HepG2 (cell line): ENCODE measurements around the gene ZC3H4. TPM values are rescaled to one million over a fixed set of nuclear protein-coding genes. Genes with fewer than 3 reads are reported as not detected.

Source experiments
- ATAC-seq: fragments of 200-7000 bp; cut with Tn5 transposase; 3 replicates; pipeline ENCODE4 v1.9.1; 2020; ENCODE audit warnings: mild to moderate bottlenecking, moderate library complexity
- BruUV-seq: library from RNA; stranded (reverse); fragments of 400-500 nt; replicated peaks from 2 replicates; lab custom pipeline; 2021; lab: Mats Ljungman, UMichigan
- CTCF ChIA-PET: fragments of 300-600 bp; formaldehyde crosslinking; extraction: SDS; loops from one replicate; lab custom pipeline; 2021; ENCODE audit warnings: low total read pairs, inconsistent platforms, low intra/inter-chr PET ratio; lab: Yijun Ruan, JAX
- POLR2A ChIA-PET: fragments of 350-600 bp; sonication (Branson Sonifier 250); formaldehyde crosslinking; loops from one replicate; lab custom pipeline; 2020; ENCODE audit warnings: antibody characterized with exemption, inconsistent platforms; lab: Yijun Ruan, JAX
- DNase-seq: peaks from one replicate; pipeline ENCODE4 v3.0.0-alpha.2; 2015; ENCODE audit warnings: low spot score
- FAIRE-seq: peaks from 3 replicates; lab custom pipeline; 2011; peaks lifted over from hg19 to GRCh38; lab: Jason Lieb, UNC
- H2AFZ ChIP-seq: one replicate; pipeline ENCODE4 v1.6.1; 2011; ENCODE audit warnings: low read length, inconsistent platforms
- H3K27ac ChIP-seq: fragments of 300-600 bp; 3 replicates; pipeline ENCODE4 v1.8.0; 2011; ENCODE audit warnings: mixed run types, mild to moderate bottlenecking, mixed read lengths, low read length, inconsistent platforms; ENCODE audit not compliant: insufficient read depth; ENCODE audit errors: extremely low read length
- H3K27me3 ChIP-seq, 2 experiments: fragments of 200-600 bp in 1 of 2; 2 replicates in 1 of 2; 3 replicates in 1 of 2; pipeline versions ENCODE4 v1.6.0 to v1.8.0; 2011; ENCODE audit warnings: low read length in 2 of 2, mild to moderate bottlenecking in 2 of 2, moderate library complexity in 2 of 2, inconsistent platforms in 1 of 2; ENCODE audit not compliant: insufficient read depth in 2 of 2, control insufficient read depth in 1 of 2
- H3K36me3 ChIP-seq, 2 experiments: fragments of 200-600 bp in 1 of 2; replicated peaks in 1 of 2; 2 replicates in 1 of 2; 3 replicates in 1 of 2; pipeline versions ENCODE4 v1.5.1 to v1.8.0; 2011; ENCODE audit warnings: low read length in 2 of 2, inconsistent platforms in 1 of 2; ENCODE audit not compliant: insufficient read depth in 2 of 2, control insufficient read depth in 1 of 2
- H3K4me1 ChIP-seq: 2 replicates; pipeline ENCODE4 v1.5.1; 2012; ENCODE audit warnings: low read length, inconsistent platforms; ENCODE audit not compliant: insufficient read depth
- H3K4me2 ChIP-seq: 2 replicates; pipeline ENCODE4 v1.6.0; 2011; ENCODE audit warnings: low read depth, low read length, inconsistent platforms
- H3K4me3 ChIP-seq, 3 experiments: fragments of 200-600 bp in 1 of 3; sonication (generic), shearing (Covaris generic) in 1 of 3; replicated peaks in 1 of 3; 2 replicates each; pipeline ENCODE4 v1.5.1; 2011 to 2016; ENCODE audit warnings: low read length in 3 of 3, inconsistent platforms in 2 of 3, low read depth in 2 of 3, mild to moderate bottlenecking in 2 of 3, control low read depth in 1 of 3, mixed read lengths in 1 of 3; ENCODE audit not compliant: insufficient read depth in 1 of 3
- H3K79me2 ChIP-seq: one replicate; pipeline ENCODE4 v1.6.1; 2011; ENCODE audit warnings: low read length, inconsistent platforms; ENCODE audit not compliant: insufficient read depth
- H3K9ac ChIP-seq: 2 replicates; pipeline ENCODE4 v1.6.0; 2011; ENCODE audit warnings: mild to moderate bottlenecking, low read depth, low read length, inconsistent platforms; ENCODE audit not compliant: insufficient read depth
- H3K9me3 ChIP-seq: 2 replicates; pipeline ENCODE4 v1.5.1; 2012; ENCODE audit warnings: mild to moderate bottlenecking, low read length
- H4K20me1 ChIP-seq: 2 replicates; pipeline ENCODE4 v1.6.0; 2011; ENCODE audit warnings: inconsistent platforms, mild to moderate bottlenecking, low read length, moderate library complexity; ENCODE audit not compliant: insufficient read depth
- AGO2 ChIP-seq: fragments of 200-400 bp; formaldehyde crosslinking; optimal IDR thresholded peaks from 2 replicates; pipeline ENCODE3; 2017; ENCODE audit warnings: mild to moderate bottlenecking, low read depth, low read length, moderate library complexity
- BRF2 ChIP-seq: sonication (generic); formaldehyde crosslinking; IDR thresholded peaks from 2 replicates; pipeline ENCODE4 v1.8.1; 2022; ENCODE audit warnings: mild to moderate bottlenecking, missing genetic modification reagents
- FIP1L1 ChIP-seq: fragments of 200-400 bp; formaldehyde crosslinking; IDR thresholded peaks from 2 replicates; pipeline ENCODE4 v1.6.1; 2018; ENCODE audit warnings: low read depth, mild to moderate bottlenecking, low read length, moderate library complexity, borderline replicate concordance; ENCODE audit not compliant: insufficient read depth
- MAFG ChIP-seq: sonication (generic); formaldehyde crosslinking; IDR thresholded peaks from 2 replicates; pipeline ENCODE4 v1.5.1; 2020; ENCODE audit warnings: mild to moderate bottlenecking, missing genetic modification reagents
- MBD4 ChIP-seq: IDR thresholded peaks from 2 replicates; pipeline ENCODE4 v1.6.1; 2012; ENCODE audit warnings: low read length, inconsistent platforms, borderline replicate concordance
- MLXIP ChIP-seq: sonication (generic); formaldehyde crosslinking; IDR thresholded peaks from 2 replicates; pipeline ENCODE4 v1.9.0; 2021; ENCODE audit warnings: missing genetic modification reagents, borderline replicate concordance
- ZMAT5 ChIP-seq: sonication (generic); formaldehyde crosslinking; IDR thresholded peaks from 2 replicates; pipeline ENCODE4 v1.5.0; 2020; ENCODE audit warnings: mild to moderate bottlenecking, low read depth, missing genetic modification reagents, borderline replicate concordance
- ZNF552 ChIP-seq: sonication (generic); formaldehyde crosslinking; IDR thresholded peaks from 2 replicates; pipeline ENCODE4 v1.9.0; 2022; ENCODE audit warnings: missing genetic modification reagents, mild to moderate bottlenecking, borderline replicate concordance
- ZNF879 ChIP-seq: sonication (generic); formaldehyde crosslinking; IDR thresholded peaks from 2 replicates; pipeline ENCODE4 v1.8.1; 2023; ENCODE audit warnings: missing genetic modification reagents
- ZSCAN21 ChIP-seq: sonication (generic); formaldehyde crosslinking; IDR thresholded peaks from 2 replicates; pipeline ENCODE4 v1.8.0; 2022; ENCODE audit warnings: mild to moderate bottlenecking, missing genetic modification reagents, moderate library complexity, borderline replicate concordance
- WGBS: methylation state at CpG from one replicate; pipeline ENCODE4 v1.1.6; 2017; ENCODE audit warnings: low lambda C conversion rate; 5-methylcytosine and 5-hydroxymethylcytosine counted together
- in situ Hi-C: cut with HindIII; loops from 2 replicates; pipeline ENCODE4 v1.10.0; 2017; ENCODE audit warnings: low pct_unique_long_range_greater_than_20kb; ENCODE audit not compliant: extremely low pct_ligation_motif_present
- intact Hi-C: fragments of 100-400 bp; cut with micrococcal nuclease; formaldehyde crosslinking; loops from one replicate; pipeline ENCODE4 v1.10.0; 2022; ENCODE audit not compliant: unreplicated experiment
- polyA plus RNA-seq, 8 experiments: library from polyadenylated mRNA; depleted of rRNA in 3 of 8; stranded (reverse) in 7 of 8; unstranded in 1 of 8; fragments of >200 nt; fragmentation: Illumina TruSeq in 4 of 8; extraction: Trizol in 4 of 8; gene quantifications; 2 replicates each; pipeline versions ENCODE4 v1.2.1 to v1.2.3, GENCODE V29; 2011 to 2016; ENCODE audit warnings: low read depth in 4 of 8, missing spikeins in 1 of 8, mixed read lengths in 1 of 8; ENCODE audit not compliant: insufficient read depth in 1 of 8
- total RNA-seq, 5 experiments: library from RNA; depleted of rRNA; stranded (reverse); fragments of >200 nt; fragmentation: Illumina TruSeq; extraction: Trizol; gene quantifications; 2 replicates each; pipeline ENCODE4 v1.2.3, GENCODE V29; 2016; ENCODE audit warnings: low read depth in 1 of 5

The ZC3H4 gene
- total and polyA plus RNA-seq, 2 of the 13 experiments (the other 11 are each of a cell fraction or from before 2014, with no cell fraction given): 1.8 to 10.7 TPM

GRCh38 chr19:47075179-47075810, 38.3 kb downstream of the ZC3H4 start:
- H3K9me3 ChIP-seq: no peaks in the 10 kb centered on the region
- peaks cover 7% of the 10 kb centered on the region for H3K4me1 ChIP-seq
- POLR2A ChIA-PET: interaction anchor here (0.8 kb wide), 1 partner anchor 38 kb away, joined by 3 read pairs; the partner anchor contains the start of gene ZC3H4
- H2AFZ ChIP-seq: no peak overlapping the region
- 98% methylated on average over 13 of the region's 15 CpGs for WGBS
- no peak overlapping the region for H3K9ac ChIP-seq
- DNase-seq (no peak), FAIRE-seq (no peak)
- CTCF ChIA-PET: no interaction called here
- no peak overlapping the region for H3K4me3 ChIP-seq
- intact Hi-C loops: no loop called here
- no peak overlapping the region for H3K27ac ChIP-seq
- no peaks in the 10 kb centered on the region; a peak in 1 of 5 replicates for H3K27me3 ChIP-seq
- no TSS peak for BruUV-seq
- peaks cover 17 to 68% of the 10 kb centered on the region in 2 experiments for H3K36me3 ChIP-seq
- H3K4me2 ChIP-seq: no peak overlapping the region
- H4K20me1 ChIP-seq: no peaks in the 10 kb centered on the region
- H3K79me2 ChIP-seq: peaks cover 5% of the 10 kb centered on the region
- TF ChIP-seq AGO2 (peak; percentile 52), ZNF552 (CRISPR knock-in tag) (no peak)
- TF ChIP-seq, all 625 proteins: peak for 1
- in situ Hi-C loops: loop anchor here (5.0 kb wide), 1 partner anchor 52 kb away; no protein-coding TSS in a partner anchor
- no peak for ATAC-seq

GRCh38 chr19:47074621-47075020, 39.0 kb downstream of the ZC3H4 start:
- intact Hi-C loops: no loop called here
- no TSS peak for BruUV-seq
- FAIRE-seq: no peak
- TF ChIP-seq BRF2: no peak
- TF ChIP-seq ZMAT5 (CRISPR knock-in tag): no peak
- no peak for TF ChIP-seq MAFG
- TF ChIP-seq MBD4: no peak
- TF ChIP-seq ZNF879 (CRISPR knock-in tag): no peak
- no peak for TF ChIP-seq MLXIP (CRISPR knock-in tag)
- TF ChIP-seq FIP1L1: no peak
- no peak for TF ChIP-seq ZSCAN21 (CRISPR knock-in tag)

More at GRCh38 chr19:47074621-47075020, 39.0 kb downstream of the ZC3H4 start:
- WGBS: 97% methylated on average over 4 of the region's 9 CpGs
- ChIA-PET POLR2A (no interaction called here), CTCF (no interaction called here)
- ATAC-seq (no peak), DNase-seq (no peak)
- no peaks in the 10 kb centered on the region for H4K20me1 ChIP-seq
- peaks cover 3% of the 10 kb centered on the region for H3K4me1 ChIP-seq
- H3K9ac ChIP-seq: no peak overlapping the region
- H3K36me3 ChIP-seq: peaks cover 19 to 68% of the 10 kb centered on the region in 2 experiments; a peak in 4 of 5 replicates
- no peak overlapping the region for H3K4me2 ChIP-seq
- H3K27ac ChIP-seq: no peak overlapping the region
- in situ Hi-C loops: loop anchor here (5.0 kb wide), 1 partner anchor 53 kb away; no protein-coding TSS in a partner anchor
- no peak overlapping the region for H2AFZ ChIP-seq
- H3K9me3 ChIP-seq: no peaks in the 10 kb centered on the region
- H3K4me3 ChIP-seq: no peak overlapping the region
- peaks cover 5% of the 10 kb centered on the region for H3K79me2 ChIP-seq
- H3K27me3 ChIP-seq: no peaks in the 10 kb centered on the region; a peak in 1 of 5 replicates
